MCF 10A (cell line): ENCODE data around the gene CCDC127. TPM values are rescaled to one million over a fixed set of nuclear protein-coding genes. Genes with fewer than 3 reads are reported as not detected.

Source experiments
- BruUV-seq: library from RNA; stranded (reverse); fragments of 400-500 nt; replicated peaks from 2 replicates; lab custom pipeline; 2021; lab: Mats Ljungman, UMichigan
- CTCF ChIA-PET: fragments of 300-600 bp; sonication (Branson Sonifier 250); formaldehyde crosslinking; extraction: SDS; loops from one replicate; lab custom pipeline; 2021; ENCODE audit warnings: antibody characterized with exemption, inconsistent platforms; lab: Yijun Ruan, JAX
- POLR2A ChIA-PET: fragments of 300-600, 350-650 bp; sonication (Branson Sonifier 250); formaldehyde crosslinking; extraction: SDS; loops from one replicate; lab custom pipeline; 2020; ENCODE audit warnings: antibody characterized with exemption, inconsistent platforms; lab: Yijun Ruan, JAX
- DNase-seq: peaks from one replicate; pipeline ENCODE4 v3.0.0-alpha.2; 2018; ENCODE audit not compliant: unreplicated experiment
- H3K27ac Mint-ChIP-seq: one replicate; pipeline ENCODE4 v1.8.0; 2022; ENCODE audit warnings: mild to moderate bottlenecking, low read depth, mixed read lengths; ENCODE audit not compliant: unreplicated experiment
- H3K27me3 Mint-ChIP-seq: one replicate; pipeline ENCODE4 v1.8.0; 2022; ENCODE audit warnings: mixed read lengths; ENCODE audit not compliant: insufficient read depth, unreplicated experiment
- H3K36me3 Mint-ChIP-seq: one replicate; pipeline ENCODE4 v1.8.0; 2022; ENCODE audit warnings: mild to moderate bottlenecking, moderate library complexity, mixed read lengths; ENCODE audit not compliant: insufficient read depth, unreplicated experiment
- H3K4me1 Mint-ChIP-seq: one replicate; pipeline ENCODE4 v1.8.0; 2022; ENCODE audit warnings: mixed read lengths; ENCODE audit not compliant: insufficient read depth, unreplicated experiment
- H3K4me3 Mint-ChIP-seq: one replicate; pipeline ENCODE4 v1.8.0; 2022; ENCODE audit warnings: mild to moderate bottlenecking, moderate library complexity, mixed read lengths; ENCODE audit not compliant: unreplicated experiment
- H3K9me3 Mint-ChIP-seq: one replicate; pipeline ENCODE4 v1.8.0; 2022; ENCODE audit warnings: mixed read lengths; ENCODE audit not compliant: unreplicated experiment
- CTCF ChIP-seq: fragments of 200-600 bp; IDR thresholded peaks from one replicate; pipeline ENCODE4 v1.8.0; 2022; ENCODE audit warnings: antibody characterized with exemption, mild to moderate bottlenecking; ENCODE audit not compliant: unreplicated experiment
- intact Hi-C: fragments of 100-400 bp; cut with micrococcal nuclease; formaldehyde crosslinking; loops from 2 replicates; pipeline ENCODE4 v1.14.1; 2022
- total RNA-seq: library from RNA; stranded (reverse); gene quantifications from 2 replicates; pipeline ENCODE4 v1.2.3, GENCODE V29; 2022

The CCDC127 gene
- total RNA-seq, 1 experiment from 2014 or later: 4.5 TPM

GRCh38 chr5:187042-187431 is 30.9 kb downstream of the CCDC127 start:
- no peak overlapping the region for H3K4me3 Mint-ChIP-seq
- ChIA-PET POLR2A (no interaction called here), CTCF (no interaction called here)
- H3K27ac Mint-ChIP-seq: no peak overlapping the region
- H3K9me3 Mint-ChIP-seq: no peaks in the 10 kb centered on the region
- BruUV-seq: no TSS peak
- H3K27me3 Mint-ChIP-seq: peaks cover 12% of the 10 kb centered on the region
- intact Hi-C loops: no loop called here
- DNase-seq: no peak
- no peaks in the 10 kb centered on the region for H3K4me1 Mint-ChIP-seq
- H3K36me3 Mint-ChIP-seq: no peaks in the 10 kb centered on the region
- TF ChIP-seq CTCF: no peak

- BruUV-seq: no TSS peak
- TF ChIP-seq CTCF: no peak
- Mint-ChIP-seq H3K9me3 (no peaks in the 10 kb centered on the region), H3K4me1 (no peaks in the 10 kb centered on the region), H3K4me3 (no peak overlapping the region), H3K36me3 (no peaks in the 10 kb centered on the region), H3K27ac (no peak overlapping the region), H3K27me3 (peaks cover 12% of the 10 kb centered on the region)
- ChIA-PET CTCF (no interaction called here), POLR2A (no interaction called here)
- intact Hi-C loops: no loop called here
- no peak for DNase-seq
Observed at GRCh38 chr5:186091-187041, 31.6 kb downstream of the CCDC127 start.

GRCh38 chr5:185095-186070 is 32.6 kb downstream of the CCDC127 start:
- ChIA-PET CTCF (interaction anchor here (0.6 kb wide), 1 partner anchor 437 kb away, joined by 3 read pairs; no protein-coding TSS in a partner anchor), POLR2A (interaction anchor here (0.6 kb wide), 1 partner anchor 52 kb away, joined by 3 read pairs; no protein-coding TSS in a partner anchor)
- Mint-ChIP-seq H3K4me1 (no peaks in the 10 kb centered on the region), H3K9me3 (no peaks in the 10 kb centered on the region), H3K27me3 (peaks cover 11% of the 10 kb centered on the region), H3K4me3 (no peak overlapping the region), H3K27ac (no peak overlapping the region), H3K36me3 (no peaks in the 10 kb centered on the region)
- intact Hi-C loops: no loop called here
- DNase-seq: no peak
- TF ChIP-seq CTCF: no peak
- BruUV-seq: no TSS peak
